ENCODE data around the gene SEMA3E. TPM values are rescaled to one million over a fixed set of nuclear protein-coding genes. Genes with fewer than 3 reads are reported as not detected.

The SEMA3E gene
- total and polyA plus RNA-seq, 7 donors = under 0.01 to 16.3 (median 7.8) TPM

DNA sequence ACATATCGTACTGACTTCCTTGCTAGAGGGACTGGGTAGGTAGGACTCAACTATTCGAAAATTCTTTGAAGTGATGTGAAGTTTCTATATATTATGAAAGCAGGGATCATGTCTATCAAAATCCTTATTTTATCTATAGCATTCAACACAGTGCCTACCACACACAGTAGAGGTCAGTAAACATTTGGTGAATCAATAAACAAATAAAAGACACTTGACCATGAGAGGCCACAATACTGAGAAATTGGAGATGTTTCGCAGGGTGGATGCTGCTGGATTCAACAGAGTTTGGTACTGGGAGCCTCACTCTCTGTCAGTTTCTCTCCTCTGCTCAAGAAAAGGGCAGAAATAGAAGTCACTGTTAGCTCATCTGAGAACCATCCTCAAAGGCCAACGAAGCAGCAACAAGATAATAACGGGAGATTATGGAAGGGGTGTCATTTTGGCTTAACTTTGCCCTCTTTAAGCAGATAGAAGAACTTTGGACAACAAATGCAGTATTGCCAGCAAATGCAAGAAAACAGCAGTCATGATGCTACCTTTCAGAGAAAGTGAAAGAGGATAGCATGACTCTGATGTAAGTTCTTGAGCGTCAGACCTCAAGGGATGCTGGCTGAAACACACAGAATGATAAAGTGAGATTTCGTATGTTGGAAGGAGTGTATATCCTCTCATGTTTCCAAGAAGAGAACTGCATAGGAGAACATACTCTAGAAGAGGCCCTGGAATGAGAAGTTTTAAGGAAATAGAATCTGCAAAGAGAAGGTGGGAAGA, 107.6 kb downstream of the SEMA3E start:
- no peaks in the 10 kb centered on the region for H3K36me3 ChIP-seq
- H3K27me3 ChIP-seq = no peaks in the 10 kb centered on the region
- WGBS, 2 donors = 91 to 92% methylated on average over 7 of the region's 7 CpGs
- DNase-seq = no peak
- no peaks in the 10 kb centered on the region for H3K4me1 ChIP-seq
- no peak overlapping the region for H3K4me3 ChIP-seq
- TF ChIP-seq, protein P1, sequence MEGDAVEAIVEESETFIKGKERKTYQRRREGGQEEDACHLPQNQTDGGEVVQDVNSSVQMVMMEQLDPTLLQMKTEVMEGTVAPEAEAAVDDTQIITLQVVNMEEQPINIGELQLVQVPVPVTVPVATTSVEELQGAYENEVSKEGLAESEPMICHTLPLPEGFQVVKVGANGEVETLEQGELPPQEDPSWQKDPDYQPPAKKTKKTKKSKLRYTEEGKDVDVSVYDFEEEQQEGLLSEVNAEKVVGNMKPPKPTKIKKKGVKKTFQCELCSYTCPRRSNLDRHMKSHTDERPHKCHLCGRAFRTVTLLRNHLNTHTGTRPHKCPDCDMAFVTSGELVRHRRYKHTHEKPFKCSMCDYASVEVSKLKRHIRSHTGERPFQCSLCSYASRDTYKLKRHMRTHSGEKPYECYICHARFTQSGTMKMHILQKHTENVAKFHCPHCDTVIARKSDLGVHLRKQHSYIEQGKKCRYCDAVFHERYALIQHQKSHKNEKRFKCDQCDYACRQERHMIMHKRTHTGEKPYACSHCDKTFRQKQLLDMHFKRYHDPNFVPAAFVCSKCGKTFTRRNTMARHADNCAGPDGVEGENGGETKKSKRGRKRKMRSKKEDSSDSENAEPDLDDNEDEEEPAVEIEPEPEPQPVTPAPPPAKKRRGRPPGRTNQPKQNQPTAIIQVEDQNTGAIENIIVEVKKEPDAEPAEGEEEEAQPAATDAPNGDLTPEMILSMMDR (IDR thresholded peaks at IDR 0.05) = no peak
- TF ChIP-seq POLR2A (IDR thresholded peaks at IDR 0.05) (no peak), POLR2AphosphoS5 (IDR thresholded peaks at IDR 0.05) (no peak), EP300 (IDR thresholded peaks at IDR 0.05) (no peak)
- H3K27ac ChIP-seq = no peak overlapping the region
- intact Hi-C loops (cut with DNase I) = no loop called here
- no peaks in the 10 kb centered on the region for H3K9me3 ChIP-seq

DNA sequence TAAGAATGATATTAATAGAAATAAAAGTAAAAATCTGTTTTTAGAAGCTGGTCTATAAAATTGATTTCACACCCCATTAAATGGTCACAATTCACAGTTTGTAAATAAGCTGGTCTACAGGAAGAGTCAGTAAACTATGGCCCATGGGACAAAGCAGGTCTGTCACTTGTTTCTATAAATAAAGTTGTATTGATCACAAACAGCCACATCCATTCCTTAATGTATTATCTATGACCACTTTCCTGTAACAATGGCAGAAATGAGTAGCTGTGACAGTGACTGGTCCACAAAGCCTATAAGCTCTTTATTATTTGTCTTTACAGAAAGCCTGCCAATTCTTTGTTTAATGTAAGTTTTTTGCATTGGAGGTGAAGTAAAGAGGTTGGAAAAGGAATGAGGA, 114.5 kb downstream of the SEMA3E start:
- no peak overlapping the region for H3K4me3 ChIP-seq
- no peak for DNase-seq
- TF ChIP-seq EP300 (IDR thresholded peaks at IDR 0.05) (no peak), POLR2AphosphoS5 (IDR thresholded peaks at IDR 0.05) (no peak), POLR2A (IDR thresholded peaks at IDR 0.05) (no peak)
- TF ChIP-seq, protein P1 (IDR thresholded peaks at IDR 0.05) = no peak

DNA sequence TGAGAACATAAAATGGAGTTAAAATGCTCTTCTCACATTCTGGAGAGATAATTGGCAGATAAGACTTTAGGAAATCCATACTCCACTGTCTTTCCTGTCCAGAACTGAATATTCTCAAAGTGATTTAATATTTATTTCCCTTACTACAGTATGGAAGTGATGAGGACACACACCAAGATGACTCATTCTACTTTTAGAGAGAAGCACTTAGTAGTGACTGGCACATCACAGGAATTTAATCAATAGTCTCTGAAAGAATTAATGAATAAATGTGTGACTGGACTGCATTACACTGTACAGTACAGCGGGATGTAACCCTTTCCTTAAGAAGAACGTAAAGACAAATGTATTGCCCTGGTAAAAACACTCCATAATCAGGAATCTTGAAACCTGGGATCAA, 116.7 kb downstream of the SEMA3E start:
- DNase-seq = no peak
- TF ChIP-seq POLR2AphosphoS5 (IDR thresholded peaks at IDR 0.05) = no peak
- TF ChIP-seq, protein P1 (IDR thresholded peaks at IDR 0.05) = no peak
- TF ChIP-seq POLR2A (IDR thresholded peaks at IDR 0.05) = no peak
- TF ChIP-seq EP300 (IDR thresholded peaks at IDR 0.05) = no peak
- H3K36me3 ChIP-seq = no peaks in the 10 kb centered on the region
- no peaks in the 10 kb centered on the region for H3K27me3 ChIP-seq
- H3K4me3 ChIP-seq = no peak overlapping the region
- intact Hi-C loops (cut with DNase I) = no loop called here
- H3K4me1 ChIP-seq = no peaks in the 10 kb centered on the region
- no peak overlapping the region for H3K27ac ChIP-seq
- 87 to 92% methylated on average over 2 of the region's 2 CpGs for WGBS, 2 donors
- no peaks in the 10 kb centered on the region for H3K9me3 ChIP-seq

More for the DNA sequence above, 114.5 kb downstream of the SEMA3E start:
- Histone ChIP-seq H3K4me1 (no peaks in the 10 kb centered on the region), H3K9me3 (no peaks in the 10 kb centered on the region), H3K36me3 (no peaks in the 10 kb centered on the region), H3K27me3 (no peaks in the 10 kb centered on the region), H3K27ac (no peak overlapping the region)
- intact Hi-C loops (cut with DNase I) = no loop called here

DNA sequence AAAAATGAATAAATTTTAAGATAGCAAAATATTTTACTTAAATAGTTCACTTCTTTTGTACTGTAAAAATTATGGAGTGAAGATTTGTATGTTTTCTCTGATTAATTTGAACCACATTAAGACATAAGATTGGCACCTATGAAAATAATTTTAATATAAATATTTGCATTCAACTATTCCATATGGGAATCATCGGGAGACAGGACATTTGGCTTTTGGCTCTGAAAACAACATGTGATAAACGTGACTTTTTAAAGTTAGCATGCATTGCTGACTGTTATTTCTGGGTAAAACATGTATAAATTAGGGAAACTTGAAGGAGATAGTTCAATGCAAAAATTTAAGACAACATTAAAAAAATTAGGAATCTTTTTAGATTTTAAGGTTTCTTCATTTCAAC, 117.2 kb downstream of the SEMA3E start:
- WGBS, 2 donors = 68 to 76% methylated on average over 2 of the region's 2 CpGs
- no peak for TF ChIP-seq POLR2A (IDR thresholded peaks at IDR 0.05)
- no peak for TF ChIP-seq POLR2AphosphoS5 (IDR thresholded peaks at IDR 0.05)
- no peak for TF ChIP-seq EP300 (IDR thresholded peaks at IDR 0.05)
- TF ChIP-seq, protein P1 (IDR thresholded peaks at IDR 0.05) = no peak

More for the DNA sequence above, 117.2 kb downstream of the SEMA3E start:
- H3K4me3 ChIP-seq = no peak overlapping the region
- DNase-seq = no peak
- H3K27ac ChIP-seq = no peak overlapping the region
- H3K4me1 ChIP-seq = no peaks in the 10 kb centered on the region
- no peaks in the 10 kb centered on the region for H3K9me3 ChIP-seq
- H3K36me3 ChIP-seq = no peaks in the 10 kb centered on the region
- intact Hi-C loops (cut with DNase I) = no loop called here
- H3K27me3 ChIP-seq = no peaks in the 10 kb centered on the region
